NCI-H460 (cell line): Measurements from ENCODE around the gene ATAT1. TPM values are rescaled to one million over a fixed set of nuclear protein-coding genes. Genes with fewer than 3 reads are reported as not detected.

ENCODE experiments used
- DNase-seq: peaks from one replicate; pipeline ENCODE4 v3.0.0-alpha.2; 2016; ENCODE audit warnings: low read depth; ENCODE audit errors: extremely low read depth
- polyA plus RNA-seq: library from polyadenylated mRNA; depleted of rRNA; stranded (reverse); fragments of >200 nt; gene quantifications from 2 replicates; pipeline ENCODE4 v1.2.3, GENCODE V29; 2014; cell fraction: nucleus; rRNA removed
- total RNA-seq: library from RNA; depleted of rRNA; stranded (reverse); fragments of >200 nt; shearing (Covaris generic); gene quantifications from 2 replicates; pipeline ENCODE4 v1.2.3, GENCODE V29; 2014; rRNA removed

ATAT1 gene
- 4.3 and 7.7 TPM in 2 replicates for total RNA-seq
- 10.2 and 14.3 TPM in 2 replicates for polyA plus RNA-seq

GRCh38 chr6:30626484-30627366 lies at the start of gene ATAT1:
TSS of gene ATAT1 (plus strand) at chr6:30626874.
- peak; percentile 59 for DNase-seq

- DNase-seq = no peak
Measured at GRCh38 chr6:30578051-30578450, 48.6 kb upstream of the ATAT1 start.

- DNase-seq = no peak
Measured at GRCh38 chr6:30583921-30584320, 42.8 kb upstream of the ATAT1 start.

GRCh38 chr6:30589754-30590358 lies 36.8 kb upstream of the ATAT1 start:
- no peak for DNase-seq

- DNase-seq = no peak
Measured at GRCh38 chr6:30590509-30590908, 36.2 kb upstream of the ATAT1 start.

- DNase-seq = no peak
Measured at GRCh38 chr6:30591008-30591407, 35.7 kb upstream of the ATAT1 start.

GRCh38 chr6:30592287-30592686 lies 34.4 kb upstream of the ATAT1 start:
- DNase-seq = no peak

GRCh38 chr6:30597315-30598144 lies 29.1 kb upstream of the ATAT1 start:
- peak; percentile 81 for DNase-seq

GRCh38 chr6:30598912-30599624 lies 27.6 kb upstream of the ATAT1 start:
- no peak for DNase-seq

- no peak for DNase-seq
Measured at GRCh38 chr6:30599625-30600324, 26.9 kb upstream of the ATAT1 start.

- no peak for DNase-seq
Measured at GRCh38 chr6:30600451-30600961, 26.2 kb upstream of the ATAT1 start.

- no peak for DNase-seq
Measured at GRCh38 chr6:30601436-30601814, 25.2 kb upstream of the ATAT1 start.

- no peak for DNase-seq
Measured at GRCh38 chr6:30601815-30602641, 24.6 kb upstream of the ATAT1 start.

- DNase-seq = no peak
Measured at GRCh38 chr6:30603961-30604360, 22.7 kb upstream of the ATAT1 start.

GRCh38 chr6:30610065-30610464 lies 16.6 kb upstream of the ATAT1 start:
- no peak for DNase-seq

- no peak for DNase-seq
Measured at GRCh38 chr6:30611150-30611855, 15.4 kb upstream of the ATAT1 start.

GRCh38 chr6:30611856-30612194 lies 14.8 kb upstream of the ATAT1 start:
- no peak for DNase-seq

GRCh38 chr6:30612213-30612612 lies 14.5 kb upstream of the ATAT1 start:
- no peak for DNase-seq
